ENCODE results near the gene ITPKB.

Gene ITPKB

DNA sequence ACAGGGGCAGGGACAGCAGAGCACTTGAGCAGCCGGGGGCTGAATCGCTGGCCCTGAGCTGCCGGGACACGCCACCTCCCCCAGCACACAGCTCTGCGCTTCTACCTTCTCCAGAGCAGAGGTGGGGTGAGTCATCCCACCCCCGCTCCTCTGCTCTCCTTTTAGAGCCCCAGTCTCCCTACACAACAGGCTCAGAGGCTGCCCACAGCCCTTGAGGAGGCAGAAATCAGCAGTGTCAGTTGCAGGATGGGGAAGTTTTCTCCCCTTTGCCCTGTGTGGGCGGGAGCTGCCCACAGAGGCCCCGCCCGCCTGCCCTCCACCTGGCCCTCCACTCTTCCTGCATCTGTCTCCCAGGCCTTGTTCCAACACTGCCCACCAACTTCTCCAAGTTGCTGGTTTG, 95.9 kb downstream of the ITPKB start:
- H3K4me1 ChIP-seq (ENCODE audit: control insufficient read depth in 2 of 2, insufficient read depth in 1 of 2, low read depth in 1 of 2, low read length in 2 of 2), result peaks cover 12 to 23% of the 10 kb centered on the region in 2 donors
- peak overlapping the region; percentile 43 for H3K27ac ChIP-seq (replicated peaks; ENCODE audit: low read length)
- no peak overlapping the region for H2BK120ac ChIP-seq (ENCODE audit: low read depth, low read length)
- H2BK5ac ChIP-seq (ENCODE audit: low read length), result peak overlapping the region; percentile 44
- H4K91ac ChIP-seq (ENCODE audit: low read depth, low read length, poor library complexity), result peak overlapping the region; percentile 49
- peak overlapping the region; percentile 91 for H2BK15ac ChIP-seq (ENCODE audit: low read length)
- peaks cover 8 to 25% of the 10 kb centered on the region in 2 donors for H3K36me3 ChIP-seq (replicated peaks in 1 of 2; ENCODE audit: control insufficient read depth in 2 of 2, insufficient read depth in 2 of 2, low read length in 2 of 2)
- no peak overlapping the region for H3K14ac ChIP-seq (ENCODE audit: low read length)
- H3K27me3 ChIP-seq (ENCODE audit: control insufficient read depth in 3 of 3, insufficient read depth in 3 of 3, low read depth in 1 of 3, low read length in 3 of 3), result no peaks in the 10 kb centered on the region
- H3K18ac ChIP-seq (ENCODE audit: low read length), result peak overlapping the region; percentile 89
- no CpG with 5 or more reads among the region's 9 CpGs for WGBS, 2 donors (ENCODE audit: extremely low coverage in 2 of 2, insufficient read length in 2 of 2, insufficient replicate concordance in 1 of 2)
- no peak overlapping the region for H2BK12ac ChIP-seq (ENCODE audit: low read length)
- no peak overlapping the region for H3K4me3 ChIP-seq (ENCODE audit: low read length in 2 of 2)
- H3K9me3 ChIP-seq (replicated peaks in 1 of 2; ENCODE audit: control insufficient read depth in 2 of 2, insufficient read depth in 1 of 2, low read depth in 1 of 2, low read length in 2 of 2), result no peaks in the 10 kb centered on the region
- H4K8ac ChIP-seq (ENCODE audit: low read depth, low read length), result no peak overlapping the region
- H2AFZ ChIP-seq (ENCODE audit: low read length), result no peak overlapping the region
- no peak for DNase-seq (ENCODE audit: low spot score)
- no peak overlapping the region for H3K4ac ChIP-seq (ENCODE audit: low read length)
- peak overlapping the region; percentile 32 for H3K9ac ChIP-seq (ENCODE audit: low read depth, low read length, poor library complexity)
- no peak overlapping the region for H2AK5ac ChIP-seq (ENCODE audit: low read depth, low read length)
- H3K23ac ChIP-seq (ENCODE audit: low read depth, low read length, poor library complexity), result peak overlapping the region; percentile 44
- no peaks in the 10 kb centered on the region for H3K79me1 ChIP-seq (ENCODE audit: low read depth, low read length)
- H3K4me2 ChIP-seq (ENCODE audit: insufficient read depth, low read length, poor library complexity, severe bottlenecking), result no peak overlapping the region

DNA sequence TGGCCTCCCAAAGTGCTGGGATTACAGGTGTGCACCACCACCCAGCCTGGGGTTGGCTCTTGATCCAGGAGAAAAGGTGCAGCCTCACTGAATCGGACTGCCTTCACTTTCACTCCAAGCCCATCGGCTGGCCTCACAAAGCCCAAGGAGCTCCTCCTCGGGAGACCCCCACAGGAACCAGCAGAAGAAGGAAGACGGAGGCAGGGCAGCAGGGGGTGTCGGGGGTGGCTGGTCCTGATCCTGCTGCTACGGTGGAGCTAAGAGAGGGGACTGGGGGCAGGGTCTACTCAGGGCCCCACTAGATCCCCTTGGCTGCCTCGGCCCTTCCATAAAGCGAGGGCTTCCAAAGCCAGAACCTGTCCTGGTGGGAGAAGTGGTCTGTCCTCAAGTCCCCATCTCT, 96.7 kb downstream of the ITPKB start:
- no peak overlapping the region for H3K23ac ChIP-seq (ENCODE audit: low read depth, low read length, poor library complexity)
- H2BK12ac ChIP-seq (ENCODE audit: low read length), result no peak overlapping the region
- H3K79me1 ChIP-seq (ENCODE audit: low read depth, low read length), result no peaks in the 10 kb centered on the region
- peak overlapping the region; percentile 20 for H4K91ac ChIP-seq (ENCODE audit: low read depth, low read length, poor library complexity)
- no peak overlapping the region for H2BK120ac ChIP-seq (ENCODE audit: low read depth, low read length)
- no peak overlapping the region for H2AFZ ChIP-seq (ENCODE audit: low read length)
- H3K18ac ChIP-seq (ENCODE audit: low read length), result peak overlapping the region; percentile 89
- H2BK5ac ChIP-seq (ENCODE audit: low read length), result peak overlapping the region; percentile 44
- H3K9me3 ChIP-seq (replicated peaks in 1 of 2; ENCODE audit: control insufficient read depth in 2 of 2, insufficient read depth in 1 of 2, low read depth in 1 of 2, low read length in 2 of 2), result no peaks in the 10 kb centered on the region
- H3K4me2 ChIP-seq (ENCODE audit: insufficient read depth, low read length, poor library complexity, severe bottlenecking), result no peak overlapping the region
- H2AK5ac ChIP-seq (ENCODE audit: low read depth, low read length), result peak overlapping the region; percentile 81
- peaks cover 12 to 23% of the 10 kb centered on the region in 2 donors for H3K4me1 ChIP-seq (ENCODE audit: control insufficient read depth in 2 of 2, insufficient read depth in 1 of 2, low read depth in 1 of 2, low read length in 2 of 2)
- no peak overlapping the region for H3K4ac ChIP-seq (ENCODE audit: low read length)
- H3K27ac ChIP-seq (replicated peaks; ENCODE audit: low read length), result no peak overlapping the region
- DNase-seq (ENCODE audit: low spot score), result no peak
- H3K4me3 ChIP-seq (ENCODE audit: low read length in 2 of 2), result no peak overlapping the region
- H3K27me3 ChIP-seq (ENCODE audit: control insufficient read depth in 3 of 3, insufficient read depth in 3 of 3, low read depth in 1 of 3, low read length in 3 of 3), result no peaks in the 10 kb centered on the region
- H3K14ac ChIP-seq (ENCODE audit: low read length), result no peak overlapping the region
- H2BK15ac ChIP-seq (ENCODE audit: low read length), result peak overlapping the region; percentile 39
- no peak overlapping the region for H4K8ac ChIP-seq (ENCODE audit: low read depth, low read length)
- H3K36me3 ChIP-seq (replicated peaks in 1 of 2; ENCODE audit: control insufficient read depth in 2 of 2, insufficient read depth in 2 of 2, low read length in 2 of 2), result peaks cover 3 to 17% of the 10 kb centered on the region in 2 donors
- no peak overlapping the region for H3K9ac ChIP-seq (ENCODE audit: low read depth, low read length, poor library complexity)
- no CpG with 5 or more reads among the region's 8 CpGs for WGBS, 2 donors (ENCODE audit: extremely low coverage in 2 of 2, insufficient read length in 2 of 2, insufficient replicate concordance in 1 of 2)

GRCh38 chr1:226641671-226642231, 97.3 kb downstream of the ITPKB start:
- Histone ChIP-seq H2BK120ac (ENCODE audit: low read depth, low read length) (peak overlapping the region; percentile 57), H3K4me3 (ENCODE audit: low read length in 2 of 2) (no peak overlapping the region), H3K36me3 (replicated peaks in 1 of 2; ENCODE audit: control insufficient read depth in 2 of 2, insufficient read depth in 2 of 2, low read length in 2 of 2) (peaks cover 0 to 15% of the 10 kb centered on the region in 2 donors), H3K14ac (ENCODE audit: low read length) (peak overlapping the region; percentile 57), H3K27ac (replicated peaks; ENCODE audit: low read length) (no peak overlapping the region), H3K79me1 (ENCODE audit: low read depth, low read length) (no peaks in the 10 kb centered on the region), H4K8ac (ENCODE audit: low read depth, low read length) (no peak overlapping the region), H3K4me1 (ENCODE audit: control insufficient read depth in 2 of 2, insufficient read depth in 1 of 2, low read depth in 1 of 2, low read length in 2 of 2) (peaks cover 12 to 23% of the 10 kb centered on the region in 2 donors), H3K9me3 (replicated peaks in 1 of 2; ENCODE audit: control insufficient read depth in 2 of 2, insufficient read depth in 1 of 2, low read depth in 1 of 2, low read length in 2 of 2) (no peaks in the 10 kb centered on the region), H3K18ac (ENCODE audit: low read length) (peak overlapping the region; percentile 65), H4K91ac (ENCODE audit: low read depth, low read length, poor library complexity) (no peak overlapping the region), H2AFZ (ENCODE audit: low read length) (no peak overlapping the region), H3K23ac (ENCODE audit: low read depth, low read length, poor library complexity) (no peak overlapping the region), H2BK5ac (ENCODE audit: low read length) (no peak overlapping the region), H3K27me3 (ENCODE audit: control insufficient read depth in 3 of 3, insufficient read depth in 3 of 3, low read depth in 1 of 3, low read length in 3 of 3) (no peaks in the 10 kb centered on the region), H2AK5ac (ENCODE audit: low read depth, low read length) (peak overlapping the region; percentile 10), H3K4ac (ENCODE audit: low read length) (no peak overlapping the region), H3K4me2 (ENCODE audit: insufficient read depth, low read length, poor library complexity, severe bottlenecking) (no peak overlapping the region), H2BK12ac (ENCODE audit: low read length) (no peak overlapping the region), H2BK15ac (ENCODE audit: low read length) (peak overlapping the region; percentile 84), H3K9ac (ENCODE audit: low read depth, low read length, poor library complexity) (no peak overlapping the region)
- no peak for DNase-seq (ENCODE audit: low spot score)
- no CpG with 5 or more reads among the region's 23 CpGs for whole genome bisulfite sequencing, 2 donors (ENCODE audit: extremely low coverage in 2 of 2, insufficient read length in 2 of 2, insufficient replicate concordance in 1 of 2)

GRCh38 chr1:226640321-226641136, 98.6 kb downstream of the ITPKB start:
- H3K79me1 ChIP-seq (ENCODE audit: low read depth, low read length), result no peaks in the 10 kb centered on the region
- no CpG with 5 or more reads among the region's 23 CpGs for WGBS, 2 donors (ENCODE audit: extremely low coverage in 2 of 2, insufficient read length in 2 of 2, insufficient replicate concordance in 1 of 2)
- H3K27me3 ChIP-seq (ENCODE audit: control insufficient read depth in 3 of 3, insufficient read depth in 3 of 3, low read depth in 1 of 3, low read length in 3 of 3), result no peaks in the 10 kb centered on the region
- no peak overlapping the region for H4K91ac ChIP-seq (ENCODE audit: low read depth, low read length, poor library complexity)
- H4K8ac ChIP-seq (ENCODE audit: low read depth, low read length), result peak overlapping the region; percentile 67
- peak overlapping the region; percentile 53 for H2AK5ac ChIP-seq (ENCODE audit: low read depth, low read length)
- no peak for DNase-seq (ENCODE audit: low spot score)
- H3K18ac ChIP-seq (ENCODE audit: low read length), result peak overlapping the region; percentile 88
- H3K4ac ChIP-seq (ENCODE audit: low read length), result no peak overlapping the region
- H3K4me2 ChIP-seq (ENCODE audit: insufficient read depth, low read length, poor library complexity, severe bottlenecking), result no peak overlapping the region
- no peak overlapping the region for H2BK12ac ChIP-seq (ENCODE audit: low read length)
- H2BK5ac ChIP-seq (ENCODE audit: low read length), result no peak overlapping the region
- no peaks in the 10 kb centered on the region for H3K9me3 ChIP-seq (replicated peaks in 1 of 2; ENCODE audit: control insufficient read depth in 2 of 2, insufficient read depth in 1 of 2, low read depth in 1 of 2, low read length in 2 of 2)
- H3K27ac ChIP-seq (replicated peaks; ENCODE audit: low read length), result peak overlapping the region; percentile 32
- peaks cover 12 to 23% of the 10 kb centered on the region in 2 donors for H3K4me1 ChIP-seq (ENCODE audit: control insufficient read depth in 2 of 2, insufficient read depth in 1 of 2, low read depth in 1 of 2, low read length in 2 of 2)
- H3K4me3 ChIP-seq (ENCODE audit: low read length in 2 of 2), result no peak overlapping the region
- peak overlapping the region; percentile 57 for H3K9ac ChIP-seq (ENCODE audit: low read depth, low read length, poor library complexity)
- no peak overlapping the region for H3K14ac ChIP-seq (ENCODE audit: low read length)
- no peak overlapping the region for H3K23ac ChIP-seq (ENCODE audit: low read depth, low read length, poor library complexity)
- no peak overlapping the region for H2BK15ac ChIP-seq (ENCODE audit: low read length)
- H3K36me3 ChIP-seq (replicated peaks in 1 of 2; ENCODE audit: control insufficient read depth in 2 of 2, insufficient read depth in 2 of 2, low read length in 2 of 2), result peaks cover 0 to 15% of the 10 kb centered on the region in 2 donors
- no peak overlapping the region for H2BK120ac ChIP-seq (ENCODE audit: low read depth, low read length)
- no peak overlapping the region for H2AFZ ChIP-seq (ENCODE audit: low read length)
